Measurements from ENCODE around the gene PPP2R5D. TPM values are rescaled to one million over a fixed set of nuclear protein-coding genes. Genes with fewer than 3 reads are reported as not detected.

Gene PPP2R5D
- polyA plus RNA-seq, 1 donor (not counting 4 experiments of a cell fraction or from before 2014, with no cell fraction given), result 49.6 TPM

DNA sequence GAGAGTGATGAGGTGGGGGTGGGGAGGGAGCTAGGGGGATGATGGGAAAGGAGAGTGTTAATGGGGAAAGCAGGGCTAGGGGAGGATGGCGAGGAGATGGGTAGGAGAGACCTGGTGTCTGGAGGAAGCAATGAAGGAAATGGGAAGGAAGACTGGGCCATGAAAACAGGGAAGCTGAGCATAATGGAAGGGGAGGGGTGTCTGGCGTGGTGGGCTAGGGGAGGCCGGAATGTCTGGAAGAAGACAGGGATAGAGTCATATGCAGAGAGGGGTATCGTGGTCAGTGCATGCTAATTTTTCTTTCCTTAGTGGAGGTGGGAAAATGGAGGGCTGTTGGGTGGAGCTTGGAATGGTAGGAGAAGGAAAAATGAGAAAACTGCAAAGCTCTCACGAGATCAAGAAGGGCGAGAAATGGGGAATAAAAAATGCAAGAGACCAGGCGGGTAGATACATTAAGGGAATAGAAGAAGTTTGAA is 30.1 kb downstream of the PPP2R5D start:
- peaks cover 16% of the 10 kb centered on the region for H3K4me1 ChIP-seq (ENCODE audit: control insufficient read depth, extremely low read depth, insufficient read depth, low read length)
- no peaks in the 10 kb centered on the region for H4K20me1 ChIP-seq (ENCODE audit: control insufficient read depth, extremely low read depth, insufficient read depth, low read length)
- peak overlapping the region; percentile 72 for H2AFZ ChIP-seq (ENCODE audit: control insufficient read depth, low read length)
- TF ChIP-seq, protein P1, sequence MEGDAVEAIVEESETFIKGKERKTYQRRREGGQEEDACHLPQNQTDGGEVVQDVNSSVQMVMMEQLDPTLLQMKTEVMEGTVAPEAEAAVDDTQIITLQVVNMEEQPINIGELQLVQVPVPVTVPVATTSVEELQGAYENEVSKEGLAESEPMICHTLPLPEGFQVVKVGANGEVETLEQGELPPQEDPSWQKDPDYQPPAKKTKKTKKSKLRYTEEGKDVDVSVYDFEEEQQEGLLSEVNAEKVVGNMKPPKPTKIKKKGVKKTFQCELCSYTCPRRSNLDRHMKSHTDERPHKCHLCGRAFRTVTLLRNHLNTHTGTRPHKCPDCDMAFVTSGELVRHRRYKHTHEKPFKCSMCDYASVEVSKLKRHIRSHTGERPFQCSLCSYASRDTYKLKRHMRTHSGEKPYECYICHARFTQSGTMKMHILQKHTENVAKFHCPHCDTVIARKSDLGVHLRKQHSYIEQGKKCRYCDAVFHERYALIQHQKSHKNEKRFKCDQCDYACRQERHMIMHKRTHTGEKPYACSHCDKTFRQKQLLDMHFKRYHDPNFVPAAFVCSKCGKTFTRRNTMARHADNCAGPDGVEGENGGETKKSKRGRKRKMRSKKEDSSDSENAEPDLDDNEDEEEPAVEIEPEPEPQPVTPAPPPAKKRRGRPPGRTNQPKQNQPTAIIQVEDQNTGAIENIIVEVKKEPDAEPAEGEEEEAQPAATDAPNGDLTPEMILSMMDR (optimal IDR thresholded peaks at IDR 0.05 in 1 of 3, IDR thresholded peaks at IDR 0.05 in 1 of 3, conservative IDR thresholded peaks at IDR 0.05 in 1 of 3; ENCODE audit: extremely low read depth in 1 of 3, insufficient read depth in 2 of 3, low read length in 3 of 3), result no peak
- no peak for TF ChIP-seq EZH2 (IDR thresholded peaks at IDR 0.05; ENCODE audit: low read length)
- no peak for FAIRE-seq
- peak overlapping the region; percentile 83 for H3K27ac ChIP-seq (ENCODE audit: control insufficient read depth, insufficient read depth, low read length)
- H3K36me3 ChIP-seq (ENCODE audit: control insufficient read depth in 2 of 2, extremely low read depth in 1 of 2, insufficient read depth in 2 of 2, low read length in 2 of 2), result peaks cover 28 to 29% of the 10 kb centered on the region in 2 experiments
- H3K4me3 ChIP-seq (ENCODE audit: control insufficient read depth in 2 of 3, extremely low read depth in 1 of 3, insufficient read depth in 2 of 3, low read depth in 1 of 3, low read length in 3 of 3), result peak overlapping the region; percentile 61 to 95 (median 87)
- no peak for DNase-seq (ENCODE audit: low read depth, low spot score)
- H3K4me2 ChIP-seq (ENCODE audit: control insufficient read depth, extremely low read depth, insufficient read depth, low read depth, low read length), result peak overlapping the region; percentile 99
- H3K79me2 ChIP-seq (ENCODE audit: control insufficient read depth, insufficient read depth, low read length), result peaks cover 41% of the 10 kb centered on the region
- no peaks in the 10 kb centered on the region for H3K9me3 ChIP-seq (ENCODE audit: control insufficient read depth, low read depth, low read length)
- no peaks in the 10 kb centered on the region for H3K9me1 ChIP-seq (ENCODE audit: control insufficient read depth, extremely low read depth, insufficient read depth, low read length)
- H3K9ac ChIP-seq (ENCODE audit: control insufficient read depth, extremely low read depth, insufficient read depth, low read length), result peak overlapping the region; percentile 91
- no peaks in the 10 kb centered on the region for H3K27me3 ChIP-seq (ENCODE audit: control insufficient read depth, extremely low read depth, insufficient read depth, low read length)
- dilution Hi-C loops (cut with MboI; ENCODE audit: extremely low pct_ligation_motif_present, low sequenced_read_pairs), result no loop called here

DNA sequence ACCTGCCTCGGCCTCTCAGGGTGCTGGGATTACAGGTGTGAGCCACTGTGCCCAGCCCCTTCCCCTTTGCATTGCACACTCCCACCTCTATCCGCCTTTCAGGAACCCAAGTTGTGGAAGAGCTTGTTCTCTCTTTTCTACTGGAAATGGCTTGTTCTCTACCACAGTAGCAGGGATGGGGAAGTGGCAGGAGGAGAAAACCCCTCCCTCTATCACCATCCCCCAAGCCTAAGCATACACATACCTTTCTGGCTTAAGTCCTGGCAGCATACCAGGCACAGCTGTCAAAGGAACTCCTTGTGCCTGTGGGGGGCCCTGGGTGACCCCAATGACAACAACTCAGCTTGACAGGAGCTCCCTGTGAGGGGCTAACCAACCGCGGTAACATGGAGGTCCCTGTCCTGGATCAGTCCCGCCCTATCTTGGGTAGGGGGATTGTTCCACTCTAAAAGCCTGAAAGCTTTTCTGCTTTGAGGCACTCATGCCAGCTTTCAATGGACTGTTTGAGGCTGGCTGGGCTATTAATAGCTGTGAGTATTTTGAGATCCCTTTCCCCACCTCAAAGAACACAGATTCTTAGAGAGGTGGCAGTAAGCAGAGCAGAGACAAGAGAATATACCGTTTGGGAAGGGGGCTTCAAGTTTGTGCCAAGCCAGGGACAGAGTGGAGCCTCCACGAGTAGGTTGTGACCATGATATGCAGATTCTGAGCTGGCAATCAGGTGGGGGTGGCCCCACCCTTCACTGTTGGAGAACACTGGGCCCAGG is 32.0 kb downstream of the PPP2R5D start:
- dilution Hi-C loops (cut with MboI; ENCODE audit: extremely low pct_ligation_motif_present, low sequenced_read_pairs), result no loop called here
- no peaks in the 10 kb centered on the region for H3K9me3 ChIP-seq (ENCODE audit: control insufficient read depth, low read depth, low read length)
- peaks cover 19 to 21% of the 10 kb centered on the region in 2 experiments for H3K36me3 ChIP-seq (ENCODE audit: control insufficient read depth in 2 of 2, extremely low read depth in 1 of 2, insufficient read depth in 2 of 2, low read length in 2 of 2)
- H3K9me1 ChIP-seq (ENCODE audit: control insufficient read depth, extremely low read depth, insufficient read depth, low read length), result no peaks in the 10 kb centered on the region
- DNase-seq (ENCODE audit: low read depth, low spot score) (no peak), FAIRE-seq (no peak)
- H3K4me2 ChIP-seq (ENCODE audit: control insufficient read depth, extremely low read depth, insufficient read depth, low read depth, low read length), result no peak overlapping the region
- H3K4me3 ChIP-seq (ENCODE audit: control insufficient read depth in 2 of 3, extremely low read depth in 1 of 3, insufficient read depth in 2 of 3, low read depth in 1 of 3, low read length in 3 of 3), result no peak overlapping the region
- peaks cover 23% of the 10 kb centered on the region for H3K4me1 ChIP-seq (ENCODE audit: control insufficient read depth, extremely low read depth, insufficient read depth, low read length)
- H3K27me3 ChIP-seq (ENCODE audit: control insufficient read depth, extremely low read depth, insufficient read depth, low read length), result no peaks in the 10 kb centered on the region
- H3K9ac ChIP-seq (ENCODE audit: control insufficient read depth, extremely low read depth, insufficient read depth, low read length), result no peak overlapping the region
- no peak overlapping the region for H3K27ac ChIP-seq (ENCODE audit: control insufficient read depth, insufficient read depth, low read length)
- H4K20me1 ChIP-seq (ENCODE audit: control insufficient read depth, extremely low read depth, insufficient read depth, low read length), result no peaks in the 10 kb centered on the region
- no peak for TF ChIP-seq EZH2 (IDR thresholded peaks at IDR 0.05; ENCODE audit: low read length)
- TF ChIP-seq, protein P1 (optimal IDR thresholded peaks at IDR 0.05 in 1 of 3, IDR thresholded peaks at IDR 0.05 in 1 of 3, conservative IDR thresholded peaks at IDR 0.05 in 1 of 3; ENCODE audit: extremely low read depth in 1 of 3, insufficient read depth in 2 of 3, low read length in 3 of 3), result no peak
- peaks cover 41% of the 10 kb centered on the region for H3K79me2 ChIP-seq (ENCODE audit: control insufficient read depth, insufficient read depth, low read length)
- no peak overlapping the region for H2AFZ ChIP-seq (ENCODE audit: control insufficient read depth, low read length)

All from keratinocyte (primary cell).